ENCODE measurements around the gene LIPI. TPM values are rescaled to one million over a fixed set of nuclear protein-coding genes. Genes with fewer than 3 reads are reported as not detected.

Gene LIPI
- total RNA-seq, 2 experiments from 2014 or later, result not detected

DNA sequence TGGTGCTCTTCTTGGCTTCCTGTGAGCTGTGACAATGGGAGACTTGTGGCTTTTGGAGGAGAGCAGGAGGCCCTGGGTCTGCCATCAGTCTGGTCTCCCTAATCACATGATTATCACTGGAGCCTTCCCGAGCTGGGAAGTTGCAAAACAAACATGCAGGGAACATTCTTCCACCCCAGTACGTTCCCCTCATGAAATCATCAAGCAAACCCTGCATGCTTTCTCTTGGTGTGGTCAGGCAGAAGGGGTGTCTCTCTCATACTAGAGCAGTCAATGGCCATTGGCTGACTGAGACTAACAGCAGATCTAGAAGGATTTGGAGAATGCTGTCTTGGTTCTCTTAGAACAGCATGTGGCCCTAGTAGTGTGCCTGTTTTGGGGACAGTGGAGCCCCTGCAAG, 111.2 kb downstream of the LIPI start:
- no peak overlapping the region for H3K4me2 ChIP-seq (ENCODE audit: low read length)
- H3K9me2 ChIP-seq (ENCODE audit: insufficient read depth, low read length), result no peaks in the 10 kb centered on the region
- no TSS peak for BruUV-seq (replicated peaks)
- TF ChIP-seq EZH2phosphoT487 (IDR thresholded peaks at IDR 0.05; ENCODE audit: borderline replicate concordance, low read depth, low read length), result no peak
- TF ChIP-seq, protein P1, sequence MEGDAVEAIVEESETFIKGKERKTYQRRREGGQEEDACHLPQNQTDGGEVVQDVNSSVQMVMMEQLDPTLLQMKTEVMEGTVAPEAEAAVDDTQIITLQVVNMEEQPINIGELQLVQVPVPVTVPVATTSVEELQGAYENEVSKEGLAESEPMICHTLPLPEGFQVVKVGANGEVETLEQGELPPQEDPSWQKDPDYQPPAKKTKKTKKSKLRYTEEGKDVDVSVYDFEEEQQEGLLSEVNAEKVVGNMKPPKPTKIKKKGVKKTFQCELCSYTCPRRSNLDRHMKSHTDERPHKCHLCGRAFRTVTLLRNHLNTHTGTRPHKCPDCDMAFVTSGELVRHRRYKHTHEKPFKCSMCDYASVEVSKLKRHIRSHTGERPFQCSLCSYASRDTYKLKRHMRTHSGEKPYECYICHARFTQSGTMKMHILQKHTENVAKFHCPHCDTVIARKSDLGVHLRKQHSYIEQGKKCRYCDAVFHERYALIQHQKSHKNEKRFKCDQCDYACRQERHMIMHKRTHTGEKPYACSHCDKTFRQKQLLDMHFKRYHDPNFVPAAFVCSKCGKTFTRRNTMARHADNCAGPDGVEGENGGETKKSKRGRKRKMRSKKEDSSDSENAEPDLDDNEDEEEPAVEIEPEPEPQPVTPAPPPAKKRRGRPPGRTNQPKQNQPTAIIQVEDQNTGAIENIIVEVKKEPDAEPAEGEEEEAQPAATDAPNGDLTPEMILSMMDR (conservative IDR thresholded peaks at IDR 0.05; ENCODE audit: low read length), result no peak
- DNase-seq (ENCODE audit: low spot score), result no peak
- H3K27ac ChIP-seq (ENCODE audit: low read depth, low read length, poor library complexity, severe bottlenecking), result no peak overlapping the region
- H3K36me3 ChIP-seq (ENCODE audit: insufficient read depth, low read length), result peaks cover 13% of the 10 kb centered on the region
- no peaks in the 10 kb centered on the region for H3K4me1 ChIP-seq (ENCODE audit: insufficient read depth, low read length, poor library complexity, severe bottlenecking)
- H3K9me3 ChIP-seq (ENCODE audit: low read length), result no peaks in the 10 kb centered on the region
- intact Hi-C loops (cut with micrococcal nuclease; ENCODE audit: unreplicated experiment), result no loop called here
- POLR2A ChIA-PET, result no interaction called here
- H3K79me2 ChIP-seq (ENCODE audit: insufficient read depth, low read depth, low read length), result no peaks in the 10 kb centered on the region
- CTCF ChIA-PET (ENCODE audit: unreplicated experiment), result no interaction called here
- no peak overlapping the region for H2AFZ ChIP-seq (ENCODE audit: low read length)
- no peak overlapping the region for H3K4me3 ChIP-seq (ENCODE audit: low read depth, low read length, poor library complexity, severe bottlenecking)
- H4K20me1 ChIP-seq (ENCODE audit: insufficient read depth, low read length), result no peaks in the 10 kb centered on the region

DNA sequence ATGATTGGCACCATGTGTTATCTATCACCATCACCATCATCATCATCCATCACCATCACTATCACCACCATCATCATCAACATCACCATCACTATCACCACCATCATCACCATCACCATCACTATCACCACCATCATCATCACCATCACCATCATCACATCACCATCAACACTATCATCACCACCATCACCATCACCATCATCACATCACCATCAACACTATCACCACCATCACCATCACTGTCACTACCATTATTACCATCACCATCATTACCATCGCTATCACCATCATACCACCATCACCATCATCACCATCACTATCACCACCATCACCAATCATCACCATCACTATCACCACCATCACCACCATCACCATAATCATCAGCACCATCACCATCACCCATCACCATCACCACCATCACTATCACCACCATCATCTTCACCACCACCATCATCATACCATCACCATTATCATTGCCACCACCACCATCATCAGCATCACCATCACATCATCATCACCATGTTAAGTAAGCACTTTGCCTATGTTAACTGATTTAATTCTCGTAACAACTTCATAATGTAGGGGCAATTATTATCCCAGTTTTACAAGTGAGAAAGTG, 112.8 kb downstream of the LIPI start:
- H3K9me3 ChIP-seq (ENCODE audit: low read length), result no peaks in the 10 kb centered on the region
- POLR2A ChIA-PET, result no interaction called here
- H2AFZ ChIP-seq (ENCODE audit: low read length), result no peak overlapping the region
- no peak for DNase-seq (ENCODE audit: low spot score)
- no peaks in the 10 kb centered on the region for H3K9me2 ChIP-seq (ENCODE audit: insufficient read depth, low read length)
- no peak overlapping the region for H3K27ac ChIP-seq (ENCODE audit: low read depth, low read length, poor library complexity, severe bottlenecking)
- TF ChIP-seq, protein P1 (conservative IDR thresholded peaks at IDR 0.05; ENCODE audit: low read length), result no peak
- no peak for TF ChIP-seq EZH2phosphoT487 (IDR thresholded peaks at IDR 0.05; ENCODE audit: borderline replicate concordance, low read depth, low read length)
- no TSS peak for BruUV-seq (replicated peaks)
- H3K4me2 ChIP-seq (ENCODE audit: low read length), result no peak overlapping the region
- CTCF ChIA-PET (ENCODE audit: unreplicated experiment), result no interaction called here
- intact Hi-C loops (cut with micrococcal nuclease; ENCODE audit: unreplicated experiment), result no loop called here
- no peaks in the 10 kb centered on the region for H4K20me1 ChIP-seq (ENCODE audit: insufficient read depth, low read length)
- H3K79me2 ChIP-seq (ENCODE audit: insufficient read depth, low read depth, low read length), result no peaks in the 10 kb centered on the region
- peaks cover 13% of the 10 kb centered on the region for H3K36me3 ChIP-seq (ENCODE audit: insufficient read depth, low read length)
- no peak overlapping the region for H3K4me3 ChIP-seq (ENCODE audit: low read depth, low read length, poor library complexity, severe bottlenecking)
- H3K4me1 ChIP-seq (ENCODE audit: insufficient read depth, low read length, poor library complexity, severe bottlenecking), result no peaks in the 10 kb centered on the region

DNA sequence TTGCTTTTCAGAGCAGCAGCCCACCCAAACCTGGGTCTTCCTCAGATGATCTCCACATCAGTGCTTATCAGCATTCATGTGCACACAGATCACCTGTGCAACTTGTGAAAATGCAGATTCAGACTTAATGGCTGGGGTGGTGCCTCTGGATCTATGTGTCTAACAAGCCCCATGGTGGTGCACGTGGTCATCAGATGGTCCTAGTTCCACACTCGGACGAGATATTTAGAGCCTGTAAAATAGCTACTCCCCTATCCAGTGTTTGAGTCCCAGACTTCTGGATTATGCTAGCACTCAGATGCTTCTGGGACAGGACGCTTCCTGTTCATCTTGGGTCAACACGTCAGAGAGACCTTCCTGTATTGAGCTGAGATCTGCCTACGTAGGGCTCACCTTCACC, 114.2 kb downstream of the LIPI start:
- intact Hi-C loops (cut with micrococcal nuclease; ENCODE audit: unreplicated experiment), result no loop called here
- Histone ChIP-seq H3K9me2 (ENCODE audit: insufficient read depth, low read length) (no peaks in the 10 kb centered on the region), H3K4me2 (ENCODE audit: low read length) (no peak overlapping the region), H3K4me1 (ENCODE audit: insufficient read depth, low read length, poor library complexity, severe bottlenecking) (no peaks in the 10 kb centered on the region), H3K4me3 (ENCODE audit: low read depth, low read length, poor library complexity, severe bottlenecking) (no peak overlapping the region), H3K27ac (ENCODE audit: low read depth, low read length, poor library complexity, severe bottlenecking) (no peak overlapping the region), H3K9me3 (ENCODE audit: low read length) (no peaks in the 10 kb centered on the region), H4K20me1 (ENCODE audit: insufficient read depth, low read length) (no peaks in the 10 kb centered on the region), H2AFZ (ENCODE audit: low read length) (no peak overlapping the region), H3K36me3 (ENCODE audit: insufficient read depth, low read length) (peaks cover 22% of the 10 kb centered on the region), H3K79me2 (ENCODE audit: insufficient read depth, low read depth, low read length) (no peaks in the 10 kb centered on the region)
- no TSS peak for BruUV-seq (replicated peaks)
- ChIA-PET POLR2A (no interaction called here), CTCF (ENCODE audit: unreplicated experiment) (no interaction called here)
- no peak for DNase-seq (ENCODE audit: low spot score)
- no peak for TF ChIP-seq EZH2phosphoT487 (IDR thresholded peaks at IDR 0.05; ENCODE audit: borderline replicate concordance, low read depth, low read length)
- TF ChIP-seq, protein P1 (conservative IDR thresholded peaks at IDR 0.05; ENCODE audit: low read length), result no peak

Measured in OCI-LY7 (cell line).